ENCODE data around the gene NEURL2.
"Not testable (repeated sequence)": the region's sequence is repeated elsewhere in the genome, so short reads cannot be mapped to it uniquely, and the experiment has no call there.

Gene NEURL2

DNA sequence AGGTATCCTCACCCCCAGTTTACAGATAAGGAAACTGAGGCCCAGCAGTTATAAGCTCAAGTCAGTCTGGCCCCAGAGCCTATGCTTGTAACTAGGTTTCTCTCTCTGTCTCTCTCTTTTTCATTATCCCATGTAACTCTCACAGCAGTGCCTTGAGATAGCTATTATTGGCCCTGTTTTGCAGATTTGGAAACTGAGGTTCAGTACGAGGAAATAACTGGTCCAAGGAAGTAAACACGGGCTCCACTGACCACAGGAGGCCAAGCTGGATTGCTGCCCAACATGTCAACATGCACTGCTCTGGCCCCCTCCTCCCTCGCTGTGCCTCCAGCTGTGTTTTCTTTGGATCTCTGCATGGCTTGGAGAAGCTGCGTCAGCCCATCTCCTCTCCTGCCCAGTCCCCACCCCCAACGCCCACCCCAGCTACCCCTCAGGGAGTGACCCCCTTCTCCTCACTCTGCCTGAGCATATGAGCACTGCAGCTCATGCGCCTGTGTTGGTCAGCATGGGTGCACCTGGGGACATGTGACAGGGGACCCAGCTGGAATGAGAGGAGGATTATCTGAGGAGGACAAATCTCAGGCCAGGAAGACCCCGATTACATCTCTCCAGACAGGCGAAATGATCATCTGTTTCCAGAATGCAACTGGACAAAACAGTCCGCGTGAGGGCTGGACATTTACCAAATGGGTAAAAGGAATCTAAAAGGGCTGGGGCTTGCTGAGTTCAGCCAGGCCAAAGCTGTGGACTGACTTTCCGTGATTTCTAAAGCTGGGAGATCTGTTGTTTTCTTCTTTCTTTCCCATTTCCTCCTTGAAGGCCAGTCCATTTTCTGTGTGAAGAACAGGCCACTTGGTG is 28.8 kb upstream of the NEURL2 start:
- DNase-seq = no peak

DNA sequence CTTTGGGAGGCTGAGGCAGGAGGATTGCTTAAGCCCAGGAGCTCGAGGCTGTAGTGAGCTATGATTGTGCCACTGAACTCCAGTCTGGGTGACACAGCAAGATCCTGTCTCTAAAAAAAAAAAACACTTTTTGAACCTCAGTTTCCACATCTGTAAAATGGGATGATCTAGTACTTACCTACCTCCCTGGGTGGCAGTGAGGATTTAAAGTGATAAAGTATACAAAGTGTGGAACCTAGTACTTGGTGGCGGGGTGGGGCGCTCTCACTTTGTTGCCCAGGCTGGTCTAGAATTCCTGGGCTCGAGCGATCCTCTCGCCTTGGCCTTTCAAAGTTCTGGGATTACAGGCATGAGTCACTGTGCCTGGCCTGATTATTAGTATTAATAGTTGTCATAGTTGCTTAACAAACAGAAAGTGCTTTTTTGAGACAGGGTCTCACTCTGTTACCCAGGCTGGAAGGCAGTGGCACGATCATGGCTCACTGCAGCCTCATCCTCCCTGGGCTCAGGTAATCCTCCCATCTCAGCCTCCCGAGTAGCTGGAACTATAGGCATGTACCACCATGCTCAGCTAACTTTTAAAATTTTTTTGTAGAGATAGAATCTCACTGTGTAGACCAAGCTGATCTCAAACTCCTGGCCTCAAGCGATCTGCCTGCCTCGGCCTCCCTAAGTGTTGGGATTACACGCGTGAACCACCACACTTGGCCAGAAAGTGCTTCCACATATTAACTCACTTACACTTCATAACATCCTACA is 27.9 kb upstream of the NEURL2 start:
- no peak for DNase-seq

DNA sequence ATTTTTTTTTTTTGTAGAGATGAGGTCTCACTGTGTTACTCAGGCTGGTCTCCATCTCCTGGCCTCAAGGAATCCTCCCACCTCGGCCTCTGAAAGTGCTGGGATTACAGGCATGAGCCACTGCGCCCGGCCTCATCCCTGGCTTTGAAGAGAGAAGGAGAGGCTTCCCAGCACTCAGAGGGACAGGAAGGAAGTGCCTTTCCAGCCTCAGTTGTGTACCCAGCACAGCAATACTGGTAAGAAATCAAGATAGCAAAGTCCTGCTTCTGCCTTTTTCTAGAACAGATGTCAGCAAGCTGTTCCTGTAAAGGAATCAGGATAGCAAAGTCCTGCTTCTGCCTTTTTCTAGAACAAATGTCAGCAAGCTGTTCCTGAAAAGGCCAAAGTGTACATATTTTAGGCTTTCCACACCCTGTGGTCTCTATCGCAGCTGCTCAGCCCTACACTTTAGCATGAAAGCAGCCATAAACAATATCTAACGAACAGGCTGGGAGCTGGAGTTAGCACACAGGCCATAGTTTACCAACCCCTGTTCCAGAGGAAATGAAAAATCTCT is 27.3 kb upstream of the NEURL2 start:
- no peak for DNase-seq

DNA sequence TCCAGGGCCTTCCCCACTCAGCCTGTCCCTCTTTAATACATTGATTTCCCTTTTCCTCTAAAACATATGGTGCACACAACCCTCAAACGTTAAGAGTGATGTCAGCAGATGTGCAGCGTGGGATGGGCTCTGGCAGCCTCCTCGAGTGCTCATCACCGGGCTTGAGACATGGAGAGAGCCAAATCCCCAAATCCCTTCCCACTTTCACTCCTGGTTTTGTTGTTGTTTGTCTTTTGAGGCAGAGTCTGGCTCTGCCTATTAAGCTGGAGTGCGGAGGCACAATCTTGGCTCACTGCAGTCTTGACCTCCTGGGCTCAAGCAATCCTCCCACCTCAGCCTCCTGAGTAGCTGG is 26.8 kb upstream of the NEURL2 start:
- no peak for DNase-seq

DNA sequence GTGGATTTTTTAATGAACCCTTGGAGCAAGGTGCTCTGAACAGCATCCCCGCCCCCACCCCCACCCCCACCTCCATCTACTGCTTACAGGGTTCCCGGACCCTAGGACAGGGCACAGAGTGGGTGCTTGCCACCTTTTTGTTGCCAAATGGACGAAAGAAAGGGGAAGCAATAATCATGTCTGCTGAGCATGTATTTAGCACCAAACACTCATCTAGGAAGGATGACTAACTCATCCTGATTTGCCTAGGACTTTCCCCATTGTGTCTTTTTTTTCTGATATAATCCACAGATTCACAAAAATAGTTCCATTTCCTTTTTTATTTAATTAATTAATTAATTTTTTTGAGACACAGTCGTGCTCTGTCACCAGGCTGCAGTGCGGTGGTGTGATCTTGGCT is 22.1 kb upstream of the NEURL2 start:
- DNase-seq = no peak

DNA sequence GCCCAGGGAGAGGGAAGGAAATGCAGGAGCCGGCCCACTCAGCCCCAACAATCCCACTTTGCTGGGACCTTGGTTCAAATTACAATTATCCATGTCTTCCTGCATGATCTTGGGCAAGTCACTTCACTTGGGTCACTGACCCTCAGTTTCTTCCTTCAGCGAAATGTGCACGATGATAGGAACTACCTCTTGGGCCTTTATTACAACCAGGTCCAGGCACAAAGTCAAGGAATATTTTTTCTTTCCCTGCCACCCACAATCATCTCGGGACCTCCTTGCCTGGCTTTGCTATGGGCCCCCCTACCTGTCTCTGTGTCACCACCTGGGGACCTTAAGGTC is 21.3 kb upstream of the NEURL2 start:
- no peak for DNase-seq

DNA sequence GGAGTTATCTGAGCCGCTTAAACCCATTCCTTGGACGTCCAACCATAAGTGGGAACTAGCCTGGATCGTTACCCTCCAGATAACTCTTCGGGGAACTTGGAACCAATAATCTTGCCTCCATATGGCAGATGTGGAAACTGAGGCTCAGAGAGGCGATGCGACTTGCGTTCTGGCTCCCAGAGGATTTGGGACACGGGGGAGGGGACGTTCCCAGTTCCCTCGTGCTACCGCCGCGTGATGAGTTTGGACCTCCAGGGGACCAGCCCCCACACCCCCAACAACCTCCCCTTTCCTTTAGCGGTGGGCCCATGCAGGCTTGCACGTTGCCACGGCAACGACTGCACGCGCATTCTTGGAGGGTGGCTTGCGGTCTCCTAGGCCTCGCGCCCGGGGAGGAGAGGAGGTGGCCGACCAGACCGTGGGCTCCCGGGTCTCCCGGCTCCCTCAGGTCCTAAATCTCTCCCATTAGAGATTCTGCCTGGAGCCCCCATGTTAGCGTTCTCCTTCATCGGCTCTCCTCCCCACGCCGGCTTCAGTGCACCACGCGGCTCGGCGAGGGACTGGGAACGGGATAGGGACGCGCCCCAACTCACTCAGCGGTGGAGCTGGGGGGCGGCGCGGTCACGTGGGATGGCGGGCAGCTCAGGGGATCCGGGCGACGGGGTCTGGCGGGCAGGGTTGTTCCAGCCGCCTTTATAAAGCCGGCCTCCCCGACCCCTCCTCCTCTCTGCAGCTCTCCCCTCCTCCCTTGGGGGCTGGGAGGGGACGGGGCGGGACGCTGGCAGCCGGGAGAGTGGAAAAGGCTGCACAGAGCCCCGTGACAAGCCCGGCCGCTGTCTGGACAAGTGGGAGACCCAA is 20.7 kb upstream of the NEURL2 start, which contains the start of gene PLTP:
Gene PLTP, minus strand, starts transcription at position 670 of the 858 bp plus-strand sequence. CDS start 703 bp downstream, outside the sequence.
- DNase-seq = peak; percentile 26

DNA sequence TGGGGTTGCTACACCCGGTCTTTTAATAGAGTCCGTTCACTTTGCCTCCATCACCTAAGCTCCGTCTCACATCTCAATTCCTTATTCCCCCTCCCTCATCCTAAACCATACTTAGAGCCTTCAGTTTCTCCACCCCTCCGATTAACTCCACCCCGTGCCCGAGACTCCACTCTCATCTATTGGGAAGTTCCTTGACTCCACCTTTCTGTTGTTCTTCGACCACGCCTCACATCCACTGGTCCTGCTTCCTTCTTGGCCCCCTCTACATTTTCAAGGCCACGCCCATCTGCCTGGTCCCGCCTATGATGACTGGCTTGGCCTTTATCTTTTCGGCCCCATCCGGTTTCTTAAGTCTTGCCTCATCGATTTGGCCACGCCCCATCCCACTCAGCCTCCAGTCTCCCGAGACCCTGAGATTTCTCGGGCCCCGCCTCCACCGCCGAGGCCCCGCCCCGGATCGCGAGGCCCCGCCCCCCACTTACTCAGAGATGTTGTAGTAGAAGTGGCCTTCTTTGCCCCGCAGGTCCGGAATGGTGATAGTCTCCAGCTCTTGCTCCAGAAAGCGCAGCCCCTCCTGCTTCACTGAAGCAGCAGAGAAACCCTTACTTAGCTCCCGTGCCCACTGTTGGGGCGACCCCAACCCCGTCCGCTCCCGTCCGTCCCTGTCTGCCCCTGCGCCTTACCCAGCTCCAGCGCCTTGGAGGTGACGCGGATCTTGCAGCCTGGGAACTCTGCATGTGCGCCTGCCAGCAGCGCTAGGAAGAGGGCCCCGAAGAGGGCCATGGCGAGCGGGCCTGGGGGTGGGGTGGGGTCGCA is 19.9 kb upstream of the NEURL2 start:
- peak; percentile 97 for DNase-seq

DNA sequence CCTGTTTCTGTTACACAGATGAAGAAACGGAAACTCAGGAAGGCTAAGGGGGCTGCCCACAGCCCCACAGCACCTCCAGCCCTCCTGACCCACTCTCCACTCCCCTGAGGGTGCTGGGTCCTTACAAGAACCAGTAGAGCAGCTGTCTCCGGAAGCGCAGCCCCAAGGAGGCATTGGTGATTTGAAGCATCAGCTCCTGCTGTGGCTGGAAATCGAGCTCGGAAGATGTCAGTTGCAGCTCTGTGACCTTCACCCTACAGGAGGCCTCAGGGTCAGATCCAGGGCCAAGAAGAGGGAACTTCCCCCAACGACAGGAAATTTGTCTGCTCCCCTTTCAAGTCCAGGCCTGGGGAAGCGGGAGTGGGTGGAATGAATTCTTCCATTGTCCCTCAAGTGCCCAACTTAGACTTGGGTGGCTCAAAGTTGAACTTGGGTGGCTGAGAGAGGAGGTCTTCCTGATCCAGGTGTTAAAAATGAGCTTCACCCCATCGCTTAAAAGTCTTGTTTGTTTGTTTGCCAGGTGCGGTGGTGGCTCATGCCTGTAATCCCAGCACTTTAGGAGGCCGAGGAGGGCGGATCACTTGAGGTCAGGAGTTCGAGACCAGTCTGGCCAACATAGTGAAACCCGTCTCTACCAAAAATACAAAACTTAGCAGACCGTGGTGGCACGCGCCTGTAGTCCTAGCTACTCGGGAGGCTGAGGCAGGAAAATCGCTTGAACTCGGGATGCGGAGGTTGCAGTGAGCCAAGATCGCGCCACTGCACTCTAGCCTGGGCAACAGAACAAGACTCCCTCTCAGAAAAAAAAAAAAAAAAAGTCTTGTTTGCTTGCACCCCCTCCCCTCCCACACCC is 19.0 kb upstream of the NEURL2 start:
- no peak for DNase-seq

DNA sequence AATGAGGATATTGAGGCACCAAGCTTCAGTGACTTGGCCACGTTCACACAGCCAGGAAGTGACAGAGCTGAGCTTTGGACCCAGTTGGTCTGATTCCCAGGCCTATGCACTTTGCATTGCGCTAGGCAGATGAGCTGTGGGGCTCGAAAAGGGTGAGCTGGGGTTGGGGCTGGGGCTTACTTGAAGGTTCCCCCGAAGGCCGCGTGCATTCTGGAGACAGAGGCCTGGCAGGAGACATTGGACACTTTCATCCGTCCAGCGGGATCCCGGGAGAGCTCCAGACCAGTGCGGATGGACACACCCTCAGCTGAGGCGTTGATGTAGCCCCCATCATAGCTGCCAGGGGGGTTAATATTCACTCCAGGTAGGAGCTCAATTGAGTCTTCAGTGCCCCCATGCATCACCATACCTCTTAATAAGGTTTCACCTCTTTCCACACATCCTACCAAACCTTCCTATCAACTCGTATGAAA is 18.4 kb upstream of the NEURL2 start:
- no peak for DNase-seq

DNA sequence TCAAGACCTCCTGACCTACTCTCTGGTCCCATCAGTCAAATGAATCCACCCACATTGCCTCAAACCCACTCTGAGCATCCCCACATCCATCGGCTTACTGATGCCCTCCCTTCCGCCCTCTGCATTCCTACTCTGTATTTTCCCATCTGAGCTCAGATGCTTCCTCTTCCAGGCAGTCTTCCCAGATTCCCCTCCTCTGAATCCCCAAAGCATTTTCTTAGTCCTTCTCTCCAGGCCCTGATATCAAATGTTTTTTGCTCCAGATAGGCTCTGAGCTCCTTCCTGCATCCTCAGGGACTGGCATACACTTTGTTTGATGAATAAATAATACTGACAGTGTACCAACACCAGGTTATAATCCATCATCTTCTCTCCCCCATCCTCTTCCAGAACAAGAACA is 17.1 kb upstream of the NEURL2 start:
- DNase-seq = no peak

DNA sequence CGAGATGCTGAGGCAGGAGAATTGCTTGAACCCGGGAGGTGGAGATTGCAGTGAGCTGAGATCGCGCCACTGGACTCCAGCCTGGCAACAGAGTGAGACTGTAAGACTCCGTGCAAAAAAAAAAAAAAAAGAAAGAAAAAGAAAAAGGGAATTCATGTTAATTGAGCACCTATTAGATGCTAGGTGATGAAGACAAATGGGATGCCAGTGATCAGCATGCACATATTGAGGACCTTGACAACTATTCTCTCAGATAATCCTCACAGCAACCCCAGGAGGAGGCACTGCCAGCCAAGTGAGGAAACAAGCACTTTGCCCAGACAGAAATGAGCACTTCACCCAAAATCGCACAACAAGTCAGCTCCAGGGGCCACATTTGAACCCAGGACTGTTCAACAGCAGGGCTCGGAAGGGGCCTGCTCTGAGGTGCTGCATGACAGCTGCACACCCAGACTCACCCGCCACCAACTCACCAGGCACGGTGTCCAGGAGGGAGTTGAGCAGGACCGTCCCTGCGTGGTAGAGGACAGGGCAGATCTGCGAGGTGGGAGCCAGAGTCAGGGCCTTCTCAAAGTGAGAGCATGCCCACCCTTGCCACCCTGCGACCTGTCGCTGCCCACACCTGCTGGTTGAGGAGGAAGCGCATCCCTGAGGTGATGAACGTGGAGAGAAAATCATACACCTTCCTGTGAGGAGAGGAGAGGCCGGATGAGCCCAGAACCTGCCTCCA is 16.4 kb upstream of the NEURL2 start:
- no peak for DNase-seq

DNA sequence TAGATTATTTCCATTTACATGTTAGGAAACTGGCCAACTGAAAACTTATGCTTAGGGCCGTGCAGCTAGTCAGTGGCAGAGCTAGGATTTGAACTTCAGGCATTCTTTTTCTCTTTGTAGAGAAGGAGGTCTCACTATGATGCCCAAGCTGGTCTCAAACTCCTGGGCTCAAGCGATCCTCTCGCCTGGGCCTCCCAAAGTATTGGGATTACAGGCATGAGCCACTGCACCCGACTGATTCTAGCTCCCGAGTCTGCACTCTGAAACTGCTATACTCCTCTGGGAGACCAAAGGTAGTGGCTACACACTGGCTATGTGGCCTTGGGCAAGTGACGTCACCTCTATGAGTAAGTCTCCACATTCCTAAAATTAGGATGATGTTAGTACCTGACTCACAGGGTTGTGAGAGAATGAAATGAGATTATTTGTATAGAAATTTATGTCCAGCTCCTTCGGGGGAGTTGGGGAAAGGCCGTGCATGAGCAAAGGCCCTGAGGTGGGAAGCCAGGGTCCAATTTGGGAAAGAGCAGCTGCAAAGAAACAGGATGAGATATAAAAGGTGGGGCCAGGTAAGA is 14.6 kb upstream of the NEURL2 start:
- no peak for DNase-seq

DNA sequence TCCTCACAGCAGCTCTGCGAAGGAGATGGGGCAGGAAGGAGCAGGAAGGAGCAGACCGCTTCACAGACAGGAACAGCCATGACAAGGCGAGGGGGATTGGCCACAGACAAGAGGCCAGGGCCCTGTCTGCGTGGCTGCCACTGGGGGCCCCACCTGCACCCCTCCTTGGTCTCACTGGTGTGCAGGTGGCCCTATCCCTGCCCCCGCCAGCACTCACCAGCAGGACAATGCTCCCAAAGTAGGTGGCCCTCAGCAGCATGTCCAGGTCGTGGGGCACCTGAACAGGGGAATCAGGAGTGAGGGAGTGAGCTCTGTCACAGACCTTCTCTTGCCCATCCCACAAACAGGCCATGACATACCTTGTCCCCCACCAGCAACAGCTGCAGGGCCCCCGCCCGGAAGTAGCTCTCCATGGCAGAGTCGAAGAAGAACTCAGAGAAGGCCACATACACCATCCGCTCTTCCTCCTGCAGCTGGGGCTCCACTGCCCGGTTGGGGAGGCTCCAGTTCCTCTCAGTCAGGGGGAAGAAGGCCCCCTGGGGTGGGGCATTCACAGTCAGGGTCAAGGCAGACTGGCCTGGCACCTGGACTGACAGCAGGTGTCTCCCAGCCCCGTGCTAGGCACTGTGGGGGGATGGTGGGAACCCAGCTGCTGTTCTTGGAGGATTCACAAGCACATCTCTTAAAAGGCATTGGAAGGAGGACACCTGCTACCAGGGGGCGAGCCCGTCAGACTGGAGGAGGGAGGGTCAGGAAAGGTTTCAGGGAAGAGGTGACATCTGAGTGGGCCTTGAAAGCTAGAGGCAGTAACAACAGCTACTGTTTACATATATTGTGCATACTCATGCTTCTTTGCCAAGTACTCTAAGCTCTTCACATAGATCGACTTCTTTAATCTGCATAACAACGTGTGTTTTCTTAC is 13.8 kb upstream of the NEURL2 start:
- no peak for DNase-seq

DNA sequence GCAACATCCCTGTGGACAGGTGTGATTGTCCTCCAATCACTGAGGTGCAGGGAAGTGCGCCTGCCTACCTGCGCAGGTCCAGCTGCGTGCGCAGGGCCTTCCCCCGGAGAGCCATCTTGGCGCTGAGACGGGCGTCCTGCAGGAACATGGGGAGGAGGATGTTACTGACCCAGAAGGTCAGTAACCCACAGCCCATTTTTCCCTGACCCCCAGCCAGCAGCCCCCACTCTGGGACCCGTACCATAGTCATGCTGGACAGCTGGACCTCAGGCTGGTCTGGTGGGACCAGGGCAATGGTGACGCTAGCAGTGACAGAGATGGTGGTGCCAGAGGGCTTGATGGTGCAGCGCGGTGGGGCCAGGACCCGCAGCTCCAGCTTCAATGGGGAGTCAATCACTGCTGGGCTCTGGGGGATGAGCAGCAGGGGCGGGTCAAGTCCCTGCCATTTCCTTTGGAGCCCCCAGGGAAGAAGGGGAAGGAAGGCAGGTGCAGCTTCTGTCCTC is 11.2 kb upstream of the NEURL2 start:
- DNase-seq = no peak

DNA sequence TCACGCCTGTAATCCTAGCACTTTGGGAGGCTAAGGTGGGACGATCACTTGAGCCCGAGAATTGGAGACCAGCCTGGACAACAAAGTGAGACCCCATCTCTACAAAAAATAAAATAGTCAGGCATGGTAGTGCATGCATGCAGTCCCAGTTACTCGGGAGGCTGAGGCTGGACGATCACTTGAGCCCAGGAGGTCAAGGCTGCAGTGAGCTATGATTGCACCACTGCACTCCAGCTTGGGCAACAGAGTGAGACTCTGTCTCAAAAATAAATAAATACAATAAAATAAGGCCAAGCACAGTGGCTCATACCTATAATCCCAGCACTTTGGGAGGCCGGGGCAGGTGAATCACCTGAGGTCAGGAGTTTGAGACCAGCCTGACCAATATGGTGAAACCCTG is 10.3 kb upstream of the NEURL2 start:
- DNase-seq = not testable (repeated sequence)

DNA sequence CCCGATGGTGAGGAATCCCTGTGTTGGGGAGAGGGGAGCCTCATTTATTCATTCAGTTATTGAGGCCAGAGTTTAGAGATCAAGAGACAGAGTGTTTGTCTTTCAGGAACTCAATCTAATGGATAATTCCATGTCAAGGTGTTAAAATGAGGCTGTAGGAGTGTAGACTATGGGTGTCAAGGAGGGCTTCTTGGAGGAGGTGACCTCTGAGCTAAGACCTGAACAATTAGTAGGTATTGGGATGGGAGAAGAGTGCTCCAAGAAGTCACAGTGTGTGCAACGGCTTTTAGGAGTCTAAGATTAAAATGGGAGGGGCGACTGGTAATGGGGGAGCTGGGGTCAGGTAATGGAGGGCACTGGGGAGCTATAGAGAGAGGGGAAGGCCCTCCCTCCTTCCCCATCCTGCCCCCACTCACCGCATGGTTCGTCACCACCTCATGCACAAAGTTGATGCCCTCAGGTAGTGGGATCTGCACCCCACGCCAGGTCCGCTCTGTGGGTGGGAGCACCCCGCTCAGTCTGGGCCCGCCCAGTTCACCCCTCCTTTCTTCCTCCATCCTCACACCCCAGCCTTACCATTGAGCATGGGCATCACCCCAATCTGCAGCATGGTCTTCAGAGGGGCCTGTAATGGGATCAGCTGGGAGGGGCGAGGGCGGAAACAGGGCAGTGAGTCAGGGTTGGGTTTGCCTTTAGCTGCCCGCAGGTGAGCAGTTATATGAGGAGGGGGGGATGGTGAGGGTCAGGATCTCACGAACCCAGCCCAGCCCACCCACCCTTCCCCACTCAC is 8.2 kb upstream of the NEURL2 start:
- no peak for DNase-seq

DNA sequence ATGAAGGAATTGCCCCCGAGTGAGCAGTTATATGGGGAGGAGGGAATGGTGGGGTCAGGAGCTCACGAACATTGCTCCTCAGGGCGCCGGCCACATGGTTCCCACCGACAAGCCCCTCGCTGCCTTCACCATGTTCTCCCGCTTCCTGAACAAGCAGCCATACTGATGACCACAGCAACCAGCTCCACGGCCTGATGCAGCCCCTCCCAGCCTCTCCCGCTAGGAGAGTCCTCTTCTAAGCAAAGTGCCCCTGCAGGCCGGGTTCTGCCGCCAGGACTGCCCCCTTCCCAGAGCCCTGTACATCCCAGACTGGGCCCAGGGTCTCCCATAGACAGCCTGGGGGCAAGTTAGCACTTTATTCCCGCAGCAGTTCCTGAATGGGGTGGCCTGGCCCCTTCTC is 7.3 kb upstream of the NEURL2 start:
- no peak for DNase-seq
